ENCODE data around the gene FGR. TPM values are rescaled to one million over a fixed set of nuclear protein-coding genes. Genes with fewer than 3 reads are reported as not detected.
A peak's percentile ranks its signal among the peaks of the same experiment; 100 is the strongest.
"Not testable (repeated sequence)": the region's sequence is repeated elsewhere in the genome, so short reads cannot be mapped to it uniquely, and the experiment has no call there.

Gene FGR
- polyA plus RNA-seq, 6 donors from 2014 or later, result 106 to 197 (median 132) TPM

DNA sequence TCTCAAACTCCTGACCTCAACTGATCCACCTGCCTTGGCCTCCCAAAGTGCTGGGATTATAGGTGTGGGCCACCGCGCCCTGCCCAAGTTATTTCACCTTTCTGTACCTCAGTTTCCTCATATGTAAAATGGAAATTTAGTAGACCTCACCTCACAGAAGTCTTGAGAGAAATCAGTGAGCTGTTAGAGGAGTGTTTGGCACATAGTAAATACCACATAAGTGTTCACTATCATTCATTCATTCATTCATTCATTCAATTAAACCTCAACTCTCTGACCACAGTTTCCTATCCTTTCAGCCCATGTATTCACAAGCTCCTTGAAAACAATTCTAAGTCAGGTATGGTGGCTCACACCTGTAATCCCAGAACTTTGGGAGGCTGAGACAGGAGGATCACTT lies 3.8 kb upstream of the FGR start:
- no peak for DNase-seq
- Mint-ChIP-seq H3K27me3 (no peaks in the 10 kb centered on the region), H3K9me3 (no peaks in the 10 kb centered on the region), H3K36me3 (no peaks in the 10 kb centered on the region), H3K4me3 (no peak overlapping the region), H3K4me1 (peaks cover 34 to 59% (median 45%) of the 10 kb centered on the region in 3 donors), H3K27ac (peak overlapping the region in 2 of 6 donors; percentile 50 to 59)
- no peak for ATAC-seq (ENCODE audit: low read depth in 2 of 2)

DNA sequence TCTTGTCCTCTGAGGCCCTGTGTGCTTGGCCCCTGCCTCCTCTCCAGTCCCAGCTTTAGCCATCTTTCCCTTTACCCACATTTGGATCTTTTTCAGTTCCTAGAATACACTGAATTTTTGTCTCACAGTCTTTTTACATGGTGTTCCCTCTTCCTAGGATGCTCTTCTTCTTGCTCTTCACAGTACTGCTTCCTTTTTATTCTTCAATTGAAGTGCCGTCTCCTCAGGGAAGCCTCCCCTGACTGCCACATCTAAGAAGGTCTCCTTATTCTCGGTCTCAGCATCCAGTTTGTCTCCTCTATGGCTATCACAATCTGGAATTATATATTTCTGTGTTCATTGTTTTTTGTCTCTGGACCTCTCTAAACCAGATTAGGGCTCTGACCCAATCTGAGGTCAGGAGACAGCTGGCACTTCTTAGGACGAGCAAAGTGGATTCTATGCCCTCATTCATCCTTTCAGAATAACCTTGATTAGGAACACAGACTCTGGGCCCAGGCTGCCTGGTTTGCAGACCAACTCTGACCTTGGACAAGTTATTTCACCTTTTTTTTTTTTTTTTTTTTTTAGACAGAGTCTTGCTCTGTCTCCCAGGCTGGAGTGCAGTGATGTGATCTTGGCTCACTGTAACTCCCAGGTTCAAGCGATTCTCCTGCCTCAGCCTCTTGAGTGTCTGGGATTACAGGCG lies 3.2 kb upstream of the FGR start:
- DNase-seq (no peak), ATAC-seq (ENCODE audit: low read depth in 2 of 2) (no peak)
- peak overlapping the region in 6 of 8 donors; percentile 11 to 85 (median 43) for H3K4me3 Mint-ChIP-seq
- no peaks in the 10 kb centered on the region for H3K36me3 Mint-ChIP-seq
- no peaks in the 10 kb centered on the region for H3K27me3 Mint-ChIP-seq
- H3K9me3 Mint-ChIP-seq, result no peaks in the 10 kb centered on the region
- peaks cover 37 to 59% (median 43%) of the 10 kb centered on the region in 3 donors for H3K4me1 Mint-ChIP-seq
- peak overlapping the region in 4 of 6 donors; percentile 47 to 88 (median 62) for H3K27ac Mint-ChIP-seq

DNA sequence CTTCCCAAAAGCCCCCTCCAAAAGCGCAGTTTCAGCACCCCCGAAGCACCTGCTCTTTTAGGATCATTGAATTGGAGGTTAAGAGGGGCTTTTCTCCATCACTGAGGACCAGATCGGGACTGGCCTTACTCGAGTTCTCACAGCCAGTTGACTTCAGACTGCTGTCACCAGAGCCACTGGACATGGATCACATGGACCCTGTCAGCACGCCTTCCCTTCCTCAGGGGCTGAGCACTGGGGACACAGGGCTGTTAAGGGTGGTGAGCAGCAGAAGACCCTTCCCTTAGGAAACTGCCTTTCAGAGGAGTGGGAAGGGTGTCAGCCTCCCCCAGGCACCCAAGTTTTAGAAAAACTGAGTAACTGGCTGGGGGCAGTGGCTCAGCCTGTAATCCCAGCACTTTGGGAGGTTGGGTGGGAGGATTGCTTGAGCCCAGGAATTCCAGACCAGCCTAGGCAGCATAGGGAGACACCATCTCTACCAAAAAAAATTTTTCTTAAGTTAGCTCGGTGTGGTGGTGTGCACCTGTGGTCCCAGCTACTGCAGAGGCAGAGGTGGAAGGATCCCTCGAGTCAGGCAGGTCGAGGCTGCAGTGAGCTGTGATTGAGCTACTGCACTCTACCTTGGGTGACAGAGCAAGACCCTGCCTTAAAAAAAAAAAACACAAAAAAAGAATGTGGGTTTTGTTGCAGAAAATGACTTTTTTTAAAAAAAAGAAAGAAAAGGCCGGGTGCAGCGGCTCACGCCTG lies 584 bp upstream of the FGR start:
- Mint-ChIP-seq H3K4me3 (peak overlapping the region; percentile 75 to 96 (median 92)), H3K36me3 (no peaks in the 10 kb centered on the region), H3K9me3 (no peaks in the 10 kb centered on the region), H3K27ac (peak overlapping the region; percentile 93 to 99 (median 97)), H3K27me3 (no peaks in the 10 kb centered on the region), H3K4me1 (peaks cover 62 to 85% (median 69%) of the 10 kb centered on the region in 3 donors)
- ATAC-seq (ENCODE audit: low read depth in 2 of 2) (no peak), DNase-seq (no peak)

DNA sequence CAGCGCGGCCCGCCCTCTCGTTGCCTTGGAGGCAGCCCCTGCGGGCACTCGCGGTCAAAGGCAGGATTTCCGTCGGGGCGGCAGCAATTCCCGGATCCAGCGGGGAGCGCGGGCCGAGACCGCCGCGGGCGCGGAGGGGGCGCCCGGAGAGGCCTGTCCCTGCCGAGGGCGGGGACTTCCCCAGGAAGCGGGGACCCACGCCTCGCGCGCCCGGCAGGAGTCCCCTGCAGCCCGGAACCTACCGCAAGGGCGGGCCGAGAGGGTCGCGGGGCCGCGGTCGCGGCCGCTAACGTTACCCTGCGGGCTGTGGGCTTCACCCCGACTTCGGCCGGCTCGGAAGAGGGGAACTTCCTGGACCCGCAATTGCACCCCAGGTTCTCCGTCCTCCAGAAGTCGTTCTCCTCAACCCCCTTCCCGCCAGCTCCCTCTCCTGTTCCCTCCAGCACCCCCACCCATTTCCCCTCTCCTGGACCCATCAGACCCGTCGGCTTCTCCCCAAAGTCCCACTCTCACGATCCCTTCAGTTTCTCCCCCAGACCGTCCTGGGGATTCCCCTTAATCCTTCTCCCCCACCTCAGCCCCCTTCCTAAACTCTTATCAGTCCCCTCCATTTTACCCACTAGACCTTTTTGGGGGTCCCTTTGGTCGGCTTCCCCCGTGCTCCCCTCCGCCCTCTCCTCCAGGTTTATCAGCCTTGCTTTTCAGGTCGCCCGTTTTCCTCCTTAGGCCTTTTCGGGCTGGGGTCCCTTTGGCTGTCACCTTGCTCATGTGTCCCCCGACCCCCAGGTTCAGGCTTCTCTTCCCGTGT lies 604 bp downstream of the FGR start:
- peaks cover 60 to 89% (median 78%) of the 10 kb centered on the region in 3 donors for H3K4me1 Mint-ChIP-seq
- H3K27me3 Mint-ChIP-seq, result no peaks in the 10 kb centered on the region
- DNase-seq (peak; percentile 65), ATAC-seq (ENCODE audit: low read depth in 2 of 2) (peak; percentile 26)
- no peaks in the 10 kb centered on the region for H3K9me3 Mint-ChIP-seq
- peak overlapping the region; percentile 87 to 98 (median 96) for H3K27ac Mint-ChIP-seq
- H3K4me3 Mint-ChIP-seq, result peak overlapping the region; percentile 87 to 96 (median 94)
- H3K36me3 Mint-ChIP-seq, result no peaks in the 10 kb centered on the region

DNA sequence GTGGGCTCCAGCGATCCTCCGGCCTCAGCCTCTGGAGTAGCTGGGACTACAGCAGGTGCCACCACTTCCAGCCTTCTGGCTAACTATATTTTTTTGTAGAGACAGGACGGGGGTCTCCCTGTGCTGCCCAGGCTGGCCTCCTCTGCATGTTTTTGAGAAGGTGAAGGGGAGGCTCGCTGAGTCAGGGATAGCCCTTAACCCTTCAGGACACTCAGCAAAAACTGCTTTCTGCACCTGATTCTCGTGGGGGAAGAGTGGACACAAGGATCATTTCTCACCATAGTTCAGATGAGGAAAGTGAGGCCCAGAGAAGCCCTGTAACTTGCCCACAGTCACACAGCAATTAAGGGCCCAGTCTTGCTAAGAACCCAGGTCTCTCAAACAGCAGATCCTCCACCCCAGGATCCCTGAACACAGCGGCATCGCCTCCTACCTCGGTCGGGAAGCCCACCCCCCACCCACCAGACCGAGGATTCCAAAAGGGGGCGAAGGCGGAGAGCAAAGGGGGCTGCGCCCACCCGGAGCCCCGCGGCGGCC lies 1.3 kb downstream of the FGR start:
- Mint-ChIP-seq H3K4me1 (peaks cover 63 to 92% (median 81%) of the 10 kb centered on the region in 3 donors), H3K27ac (peak overlapping the region; percentile 37 to 98 (median 94)), H3K27me3 (no peaks in the 10 kb centered on the region), H3K36me3 (no peaks in the 10 kb centered on the region), H3K9me3 (no peaks in the 10 kb centered on the region), H3K4me3 (peak overlapping the region; percentile 68 to 96 (median 88))
- ATAC-seq (ENCODE audit: low read depth in 2 of 2) (no peak), DNase-seq (no peak)

DNA sequence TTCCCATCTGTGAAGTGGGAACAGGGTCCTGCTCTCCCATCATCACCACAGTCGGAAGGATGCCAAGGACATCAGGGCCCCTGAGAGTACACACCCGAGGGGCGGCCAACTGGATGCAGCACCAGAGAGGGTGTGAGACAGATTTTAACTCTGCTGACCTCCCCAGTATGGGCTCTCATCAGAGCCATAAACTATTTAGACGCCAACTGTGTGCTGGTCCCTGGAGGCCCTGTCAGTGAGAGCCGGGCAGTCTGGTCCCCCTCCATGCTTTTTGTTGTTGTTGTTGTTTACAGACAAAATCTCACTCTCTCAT lies 1.7 kb downstream of the FGR start:
- no peaks in the 10 kb centered on the region for H3K9me3 Mint-ChIP-seq
- DNase-seq, result peak; percentile 13
- no peaks in the 10 kb centered on the region for H3K36me3 Mint-ChIP-seq
- peak overlapping the region; percentile 79 to 98 (median 94) for H3K27ac Mint-ChIP-seq
- H3K4me1 Mint-ChIP-seq, result peaks cover 67 to 92% (median 83%) of the 10 kb centered on the region in 3 donors
- peak overlapping the region; percentile 68 to 96 (median 88) for H3K4me3 Mint-ChIP-seq
- no peak for ATAC-seq (ENCODE audit: low read depth in 2 of 2)
- no peaks in the 10 kb centered on the region for H3K27me3 Mint-ChIP-seq

DNA sequence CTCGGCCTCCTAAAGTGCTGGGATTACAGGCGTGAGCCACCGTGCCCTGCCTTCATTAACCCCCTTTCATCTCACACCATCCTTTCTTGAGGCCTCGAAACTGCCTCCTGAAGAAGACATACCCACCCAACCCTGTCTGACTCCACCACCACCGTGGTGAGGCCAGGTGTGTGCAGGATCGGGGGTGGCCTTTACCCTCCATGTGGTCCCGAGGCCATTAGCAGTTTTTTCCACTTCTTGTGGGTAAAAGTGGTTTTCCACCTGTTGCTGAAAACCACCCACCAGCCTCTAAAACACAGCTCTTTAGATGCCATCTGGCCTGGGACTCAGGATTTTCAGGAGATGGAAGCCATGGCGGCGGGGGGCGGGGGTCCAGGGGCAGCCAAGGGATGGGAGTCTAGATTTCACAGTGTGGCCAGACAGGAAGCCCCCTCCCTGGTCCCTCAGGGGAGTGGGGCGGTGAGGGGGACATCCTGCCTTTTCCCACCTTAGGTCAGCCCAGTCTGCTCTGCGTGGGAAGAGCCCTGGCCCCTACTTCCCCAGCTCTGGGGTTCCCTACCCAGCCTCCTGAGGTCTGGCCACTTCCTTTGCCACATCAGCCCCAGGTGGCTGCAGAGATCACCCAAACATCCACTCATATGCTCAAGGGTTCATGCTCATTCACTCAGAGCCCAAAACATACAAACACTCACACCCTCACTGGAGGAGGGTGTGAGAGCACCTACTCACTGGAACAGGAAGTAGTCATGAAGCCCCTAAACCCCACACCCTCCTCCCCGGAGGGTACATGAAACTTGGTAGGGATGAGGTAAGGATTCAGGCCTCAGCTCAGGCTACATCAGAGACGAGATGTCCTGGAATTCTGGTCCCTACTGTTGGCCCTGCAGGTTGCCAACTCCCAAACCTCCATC lies 2.3 kb downstream of the FGR start:
- H3K4me3 Mint-ChIP-seq, result peak overlapping the region; percentile 68 to 96 (median 88)
- no peaks in the 10 kb centered on the region for H3K27me3 Mint-ChIP-seq
- peak overlapping the region; percentile 79 to 98 (median 94) for H3K27ac Mint-ChIP-seq
- ATAC-seq (ENCODE audit: low read depth in 2 of 2) (peak; percentile 17 to 20), DNase-seq (peak; percentile 30)
- H3K4me1 Mint-ChIP-seq, result peaks cover 63 to 89% (median 79%) of the 10 kb centered on the region in 3 donors
- no peaks in the 10 kb centered on the region for H3K36me3 Mint-ChIP-seq
- H3K9me3 Mint-ChIP-seq, result no peaks in the 10 kb centered on the region

DNA sequence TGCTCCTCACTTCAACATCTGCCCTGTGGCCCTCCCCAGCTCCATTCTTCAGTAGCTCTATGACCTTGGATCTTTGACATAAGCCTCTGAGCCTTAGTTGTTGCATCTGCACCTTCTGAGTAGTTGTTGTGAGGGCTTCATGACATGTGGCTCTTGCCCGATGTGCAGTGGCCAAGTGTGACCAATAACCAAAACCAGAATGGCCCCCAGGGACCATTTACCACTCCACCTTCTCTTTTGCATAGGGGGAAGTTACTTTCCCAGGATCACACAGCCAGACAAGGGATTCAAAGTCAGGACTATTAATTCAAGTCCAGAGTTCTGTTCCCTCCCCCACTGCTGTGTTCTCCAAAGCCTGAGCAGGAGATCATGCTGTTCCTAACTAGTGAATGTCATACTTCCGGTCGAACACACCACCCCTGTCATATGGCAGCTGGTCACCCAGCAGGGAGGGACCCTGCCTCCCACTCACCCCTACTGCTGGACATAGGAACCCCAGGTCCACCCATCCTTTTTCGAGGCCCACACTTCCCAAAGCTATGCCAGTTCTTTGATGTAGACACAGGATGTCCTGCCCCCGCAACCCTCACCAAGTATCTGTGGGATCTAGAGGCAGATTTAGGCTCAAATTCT lies 4.0 kb downstream of the FGR start:
- Mint-ChIP-seq H3K9me3 (no peaks in the 10 kb centered on the region), H3K4me1 (peaks cover 64 to 80% (median 72%) of the 10 kb centered on the region in 3 donors)
- no peak for ATAC-seq (ENCODE audit: low read depth in 2 of 2)

DNA sequence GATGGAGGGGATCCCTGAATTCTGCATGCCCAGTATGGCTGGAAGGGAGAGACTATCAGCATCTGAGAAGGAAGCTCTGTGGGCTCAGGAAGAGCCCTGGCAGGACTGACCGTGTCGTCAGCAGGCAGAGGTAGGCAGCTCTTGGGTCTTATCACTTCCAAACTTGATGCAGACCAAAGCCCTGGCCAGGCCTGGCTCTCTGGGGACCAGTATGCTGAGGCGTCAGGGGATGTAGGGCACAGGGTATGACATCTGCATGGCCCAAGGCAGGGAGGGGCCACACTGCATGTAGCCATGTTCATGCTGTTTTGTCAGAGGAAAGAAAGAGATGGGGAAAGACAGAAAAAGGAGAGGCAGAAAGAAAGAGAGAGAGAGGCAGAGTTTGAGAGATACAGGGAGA lies 6.3 kb downstream of the FGR start:
- Mint-ChIP-seq H3K27ac (peak overlapping the region; percentile 48 to 96 (median 82)), H3K4me1 (peaks cover 57 to 69% (median 59%) of the 10 kb centered on the region in 3 donors), H3K4me3 (peak overlapping the region in 7 of 8 donors; percentile 1 to 66 (median 32)), H3K27me3 (no peaks in the 10 kb centered on the region), H3K9me3 (no peaks in the 10 kb centered on the region), H3K36me3 (no peaks in the 10 kb centered on the region)
- ATAC-seq (ENCODE audit: low read depth in 2 of 2), result no peak
- DNase-seq, result no peak

More for the DNA sequence above, 4.0 kb downstream of the FGR start:
- H3K36me3 Mint-ChIP-seq, result no peaks in the 10 kb centered on the region
- H3K27ac Mint-ChIP-seq, result peak overlapping the region; percentile 82 to 98 (median 94)
- peak overlapping the region; percentile 3 to 96 (median 84) for H3K4me3 Mint-ChIP-seq
- H3K27me3 Mint-ChIP-seq, result no peaks in the 10 kb centered on the region
- peak; percentile 36 for DNase-seq

DNA sequence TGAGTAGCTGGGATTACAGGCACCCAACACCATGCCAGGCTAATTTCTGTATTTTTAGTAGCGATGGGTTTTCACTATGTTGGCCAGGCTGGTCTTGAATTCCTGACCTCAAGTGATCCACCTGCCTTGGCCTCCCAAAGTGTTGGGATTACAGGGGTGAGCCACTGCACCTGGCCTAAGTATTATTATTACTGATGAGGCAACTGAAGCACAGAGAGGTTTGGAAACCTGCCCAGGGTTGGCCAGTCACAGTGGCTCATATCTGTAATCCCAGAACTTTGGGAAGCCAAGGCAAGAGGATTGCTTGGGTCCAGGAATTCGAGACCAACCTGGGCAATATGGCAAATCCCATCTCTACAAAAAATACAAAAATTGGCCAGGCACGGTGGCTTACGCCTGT lies 7.3 kb downstream of the FGR start:
- not testable (repeated sequence) for H3K27me3 Mint-ChIP-seq; H3K9me3 Mint-ChIP-seq; ATAC-seq (ENCODE audit: low read depth in 2 of 2); DNase-seq; H3K36me3 Mint-ChIP-seq; H3K4me3 Mint-ChIP-seq
- peaks cover 47 to 60% (median 54%) of the 10 kb centered on the region in 3 donors for H3K4me1 Mint-ChIP-seq
- H3K27ac Mint-ChIP-seq, result peak overlapping the region in 1 of 6 donors; percentile 40

DNA sequence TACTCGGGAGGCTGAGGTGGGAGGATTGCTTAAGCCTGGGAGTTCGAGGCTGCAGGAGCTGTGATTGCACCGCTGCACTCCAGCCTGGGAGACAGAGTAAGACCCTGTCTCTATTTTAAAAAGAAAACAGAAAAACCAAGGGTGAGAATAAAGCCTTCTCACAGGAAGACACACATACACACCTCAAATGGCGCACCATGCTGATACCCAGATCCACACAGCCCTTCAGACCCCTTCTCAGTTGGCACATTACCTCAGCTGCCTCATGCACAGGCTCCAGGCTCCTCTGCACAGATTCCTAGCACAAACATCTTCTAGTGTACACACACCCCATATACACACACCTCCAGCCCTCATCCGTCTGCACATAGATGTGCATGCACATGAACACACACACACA lies 7.9 kb downstream of the FGR start:
- no peaks in the 10 kb centered on the region for H3K27me3 Mint-ChIP-seq
- peak overlapping the region in 2 of 6 donors; percentile 43 to 98 for H3K27ac Mint-ChIP-seq
- no peaks in the 10 kb centered on the region for H3K9me3 Mint-ChIP-seq
- peak overlapping the region in 3 of 8 donors; percentile 48 to 76 (median 61) for H3K4me3 Mint-ChIP-seq
- ATAC-seq (ENCODE audit: low read depth in 2 of 2) (no peak), DNase-seq (no peak)
- H3K36me3 Mint-ChIP-seq, result peaks cover 0 to 5% of the 10 kb centered on the region in 2 donors
- peaks cover 42 to 58% (median 51%) of the 10 kb centered on the region in 3 donors for H3K4me1 Mint-ChIP-seq

Data from naive B cell (primary cell).